Activated CD8-positive, alpha-beta memory T cell treated with anti-CD3 and anti-CD28 coated beads for 24 hours (primary cell): ENCODE data around the gene ISM1.

ENCODE experiments used
- DNase-seq: peaks from one replicate; pipeline ENCODE4 v3.0.0-alpha.2; 2020

ISM1 gene

DNA sequence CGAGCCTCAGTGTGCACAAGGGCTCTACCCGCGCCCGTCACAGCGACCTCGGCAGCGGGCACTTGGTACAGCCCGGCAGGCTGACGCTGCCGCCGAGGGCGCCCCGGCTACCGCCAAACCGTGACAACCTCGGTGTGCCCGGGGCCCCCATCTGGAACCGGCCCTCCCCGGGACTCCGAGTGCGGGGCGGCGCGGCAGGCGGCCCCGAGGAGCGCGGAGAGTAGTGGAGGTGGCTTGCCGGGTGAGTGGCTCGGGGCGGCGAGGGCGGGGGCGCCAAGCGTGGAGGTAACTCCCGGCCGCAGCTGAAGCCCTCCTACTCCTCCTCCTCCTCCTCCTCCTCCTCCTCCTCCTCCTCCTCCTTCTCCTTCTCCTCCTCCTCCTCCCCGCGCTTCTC lies at the start of gene ISM1:
TSS of gene ISM1 (plus strand) at position 371 of the 394 bp plus-strand sequence. CDS start 503 bp downstream, outside the sequence.
- DNase-seq: no peak

DNA sequence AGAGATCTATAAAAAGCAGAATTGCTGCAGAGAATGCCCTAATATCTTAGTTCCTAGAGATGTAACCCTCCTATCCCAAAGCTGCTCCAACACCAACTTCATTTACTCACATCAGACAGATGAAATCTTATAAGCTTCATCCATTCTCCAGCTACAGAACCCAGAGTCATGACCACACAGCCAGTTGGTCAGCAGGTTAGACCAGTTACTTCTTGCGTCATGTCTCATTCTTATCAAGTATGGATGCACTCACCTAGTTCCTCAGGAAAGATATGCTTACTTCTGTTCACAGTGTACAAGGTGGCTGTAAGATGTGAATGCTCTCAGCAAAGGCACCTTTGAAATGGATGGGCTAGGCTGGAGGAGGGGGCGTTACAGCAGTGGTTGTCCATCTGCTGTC lies 47.9 kb upstream of the ISM1 start:
- DNase-seq: no peak

DNA sequence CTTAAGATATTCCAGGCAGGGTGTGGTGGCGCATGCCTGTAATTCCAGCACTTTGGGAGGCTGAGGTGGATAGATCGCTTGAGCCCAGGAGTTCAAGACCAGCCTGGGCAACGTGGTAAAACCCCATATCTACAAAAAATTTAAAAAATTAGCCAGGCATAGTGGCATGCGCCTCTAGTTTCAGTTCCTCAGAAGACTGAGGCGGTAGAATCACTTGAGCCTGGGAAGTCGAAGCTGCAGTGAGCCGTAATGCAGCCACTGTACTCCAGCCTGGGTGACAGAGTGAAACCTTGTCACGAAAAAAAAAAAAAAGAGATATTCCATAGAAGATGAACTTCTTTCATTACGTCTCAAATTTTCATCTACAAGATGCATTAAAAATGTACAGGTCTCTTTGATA lies 46.7 kb upstream of the ISM1 start:
- no peak for DNase-seq

DNA sequence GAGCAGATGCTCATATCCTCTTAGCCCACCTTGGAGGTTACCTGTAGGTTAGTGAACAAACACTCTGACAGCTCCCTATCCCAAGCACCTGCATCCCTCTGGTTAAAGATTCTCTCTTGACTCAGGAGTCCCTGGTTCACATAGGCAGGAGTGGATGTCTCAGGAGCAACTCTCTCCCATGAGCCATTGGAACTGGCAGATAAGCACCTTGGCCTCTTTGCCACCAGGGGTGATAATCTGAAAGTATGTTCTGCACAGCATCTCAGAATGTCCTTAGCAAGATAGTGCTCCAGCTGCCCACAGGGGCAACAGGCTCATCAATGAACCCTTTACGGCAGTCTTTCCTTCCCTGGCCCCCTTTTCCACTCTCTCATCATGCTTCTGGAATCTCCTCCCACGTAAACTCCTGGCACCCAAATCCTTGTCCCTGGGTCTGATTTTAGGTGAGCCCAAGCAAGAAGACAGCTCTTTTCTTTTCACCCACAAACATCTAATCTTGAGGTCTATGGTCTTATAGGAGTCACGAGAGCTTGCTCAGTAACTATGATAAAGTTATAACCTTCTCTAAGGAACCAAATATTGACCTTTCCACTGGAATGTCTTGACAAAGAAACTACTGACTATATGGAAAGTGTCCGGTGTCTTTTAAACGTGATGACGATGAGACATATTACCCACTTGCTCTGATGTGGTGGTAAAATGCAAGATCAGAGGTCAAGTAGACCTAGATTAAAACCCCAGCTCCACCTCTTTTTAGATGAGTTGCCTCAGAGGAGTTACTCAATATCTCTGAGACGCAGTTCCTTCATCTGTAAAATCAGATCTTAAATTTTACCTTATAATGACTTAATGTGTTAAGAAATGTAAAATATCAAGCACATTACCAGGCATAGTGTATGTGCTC lies 39.8 kb upstream of the ISM1 start:
- no peak for DNase-seq

DNA sequence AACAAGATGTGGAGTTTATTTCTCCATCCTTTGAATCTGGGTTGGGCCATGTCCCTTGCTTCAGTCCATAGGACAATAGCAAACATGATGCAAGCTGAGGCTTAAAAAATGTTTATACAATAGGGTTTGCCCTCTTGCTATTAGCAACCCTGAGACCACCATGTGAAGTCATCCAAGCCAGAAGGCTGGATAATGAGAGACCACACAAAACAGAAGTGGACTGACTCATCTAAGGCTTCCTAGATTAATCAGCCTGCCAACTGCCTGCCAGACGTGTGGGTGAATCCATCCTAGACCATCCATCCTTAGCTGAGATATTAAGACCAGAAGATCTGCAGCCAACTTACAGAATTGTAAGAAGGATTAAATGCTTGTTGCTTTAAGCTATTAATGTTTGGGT lies 38.1 kb upstream of the ISM1 start:
- no peak for DNase-seq

DNA sequence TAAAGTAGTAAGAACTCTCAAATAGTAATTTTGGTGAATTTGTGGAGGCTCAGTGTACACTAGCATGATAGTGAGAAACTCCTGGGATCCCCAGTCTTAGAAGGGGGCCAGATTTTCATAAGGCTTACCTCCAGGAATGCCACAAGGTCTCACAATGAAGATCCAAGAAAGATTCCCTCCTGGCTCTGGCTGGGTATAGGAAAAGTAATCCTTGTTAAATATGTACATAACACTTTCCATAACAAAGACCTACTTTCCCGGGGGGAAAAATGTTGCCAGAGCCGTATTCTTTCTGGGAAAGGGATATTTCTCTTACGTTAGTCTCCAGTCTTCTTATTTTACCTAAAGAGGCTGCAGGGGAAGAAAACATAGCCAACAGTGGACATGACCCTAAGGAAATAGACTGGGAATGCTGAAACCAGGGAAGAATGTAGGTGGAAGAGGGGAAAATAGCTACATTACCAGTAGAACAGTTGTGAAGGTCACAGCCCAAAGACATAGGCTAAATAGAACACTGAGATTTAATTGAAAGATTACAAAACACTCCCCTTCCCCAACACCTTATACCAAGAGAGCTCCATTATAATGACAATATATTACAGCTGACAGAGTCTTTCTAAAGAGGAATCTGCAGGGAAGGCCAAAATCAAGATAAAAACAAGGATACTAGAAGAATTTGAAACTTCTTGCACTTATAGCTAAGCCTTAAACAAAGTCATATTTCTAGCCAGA lies 34.9 kb upstream of the ISM1 start:
- DNase-seq: no peak

DNA sequence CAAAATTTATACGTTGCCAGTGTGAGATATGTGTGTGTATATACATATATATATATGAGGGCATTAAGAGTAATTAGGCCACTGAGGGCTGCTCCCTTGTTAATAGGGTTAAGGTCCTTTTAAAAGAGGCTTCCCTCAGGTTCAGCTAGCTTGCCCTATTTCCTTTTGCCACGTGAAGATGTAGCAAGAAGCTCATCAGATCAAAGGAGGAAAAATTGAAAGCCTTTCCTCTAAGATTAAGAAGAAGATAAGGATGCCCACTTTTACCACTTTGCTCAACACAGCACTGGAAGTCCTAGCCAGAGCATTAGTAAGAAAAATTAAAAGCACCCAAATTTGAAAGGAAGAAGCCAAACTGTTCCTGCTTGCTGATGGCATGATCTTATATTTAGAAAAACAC lies 33.2 kb upstream of the ISM1 start:
- no peak for DNase-seq

DNA sequence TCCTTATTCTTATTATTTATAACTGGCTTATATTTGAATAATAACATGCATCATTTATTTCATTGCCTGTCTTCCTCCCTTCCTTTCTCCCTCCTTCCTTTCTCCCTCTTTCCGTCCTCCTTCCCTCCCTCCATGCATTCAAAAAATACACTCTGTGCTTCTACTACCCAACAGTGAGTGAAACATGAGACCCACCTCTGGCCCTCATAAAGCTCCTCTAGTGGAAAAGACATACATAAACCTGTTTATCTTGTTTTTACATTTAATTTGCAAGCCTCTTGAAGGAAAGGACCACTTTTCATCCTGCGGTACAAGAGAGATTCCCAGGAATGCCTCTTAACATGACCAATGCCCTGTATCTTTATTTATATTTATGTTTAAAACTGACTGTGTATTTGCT lies 21.8 kb upstream of the ISM1 start:
- no peak for DNase-seq

DNA sequence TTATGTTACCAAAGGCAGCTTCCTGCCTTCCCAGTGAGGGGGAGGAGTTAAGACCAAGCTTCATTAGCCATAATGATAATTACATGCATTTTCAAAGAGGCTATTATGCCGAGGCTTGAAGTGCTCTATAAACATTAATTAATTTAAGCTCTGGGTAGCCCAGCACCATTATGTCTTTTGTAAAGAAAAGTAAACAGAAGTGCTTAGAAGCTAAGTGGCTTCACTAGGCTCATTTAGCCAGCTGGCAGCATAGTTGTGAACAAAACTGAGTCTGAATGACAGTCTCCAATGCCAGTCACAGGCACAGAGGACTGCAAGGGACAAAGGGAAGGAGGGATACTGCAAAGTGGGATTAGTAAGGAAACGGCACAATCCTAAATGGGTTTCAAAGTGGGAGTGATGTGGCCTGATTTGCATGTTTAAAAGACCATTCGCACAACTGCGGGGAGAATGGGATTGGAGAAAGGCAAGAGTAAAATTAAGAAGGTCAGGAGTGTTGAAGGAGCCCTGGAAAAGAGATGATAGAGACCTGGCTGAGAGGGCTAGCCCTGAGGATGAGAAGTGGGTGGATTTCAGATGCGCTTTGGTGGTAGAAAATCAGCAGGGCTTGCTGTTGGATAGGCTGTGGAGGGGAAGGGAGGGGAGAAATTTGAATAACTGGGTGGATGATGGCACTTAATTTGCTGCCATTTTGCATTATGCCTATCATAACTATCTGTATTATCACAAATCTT lies 20.1 kb upstream of the ISM1 start:
- DNase-seq: no peak

DNA sequence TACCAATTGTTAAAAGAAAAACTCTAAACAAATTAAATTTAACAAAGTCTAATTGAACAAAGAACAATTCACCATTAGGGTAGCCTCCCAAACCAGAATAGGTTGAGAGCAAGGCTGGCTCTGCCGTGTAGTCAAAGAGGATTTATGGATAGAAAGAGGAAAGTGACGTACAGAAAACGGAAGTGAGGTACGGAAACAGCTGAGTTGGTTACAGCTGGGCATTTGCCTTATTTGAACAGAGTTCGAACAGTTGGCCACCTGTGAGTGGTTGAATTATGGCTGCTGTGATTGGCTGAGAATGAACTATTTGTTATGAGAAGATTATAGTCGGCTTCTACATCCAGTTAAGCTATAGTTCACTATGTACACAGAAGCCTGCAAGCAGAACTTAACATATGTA lies 18.5 kb upstream of the ISM1 start:
- no peak for DNase-seq

DNA sequence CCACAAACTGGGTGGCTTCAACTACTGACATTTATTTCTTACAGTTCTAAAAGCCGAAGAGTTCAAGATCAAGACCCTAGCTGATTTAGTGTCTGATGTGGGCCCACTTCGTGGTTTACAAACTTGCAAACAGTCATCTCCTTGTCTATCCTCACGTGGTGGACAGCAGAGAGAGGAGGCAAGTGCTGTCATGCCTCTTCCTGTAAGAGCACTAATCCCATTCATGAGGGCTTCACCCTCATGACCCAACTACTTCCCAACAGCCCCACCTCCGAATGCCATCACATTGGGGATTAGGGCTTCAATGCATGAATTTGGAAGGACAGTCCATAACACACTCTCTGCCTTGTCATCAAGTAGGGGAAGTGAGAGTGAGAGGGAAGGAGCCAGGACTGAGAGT lies 15.6 kb upstream of the ISM1 start:
- DNase-seq: no peak

DNA sequence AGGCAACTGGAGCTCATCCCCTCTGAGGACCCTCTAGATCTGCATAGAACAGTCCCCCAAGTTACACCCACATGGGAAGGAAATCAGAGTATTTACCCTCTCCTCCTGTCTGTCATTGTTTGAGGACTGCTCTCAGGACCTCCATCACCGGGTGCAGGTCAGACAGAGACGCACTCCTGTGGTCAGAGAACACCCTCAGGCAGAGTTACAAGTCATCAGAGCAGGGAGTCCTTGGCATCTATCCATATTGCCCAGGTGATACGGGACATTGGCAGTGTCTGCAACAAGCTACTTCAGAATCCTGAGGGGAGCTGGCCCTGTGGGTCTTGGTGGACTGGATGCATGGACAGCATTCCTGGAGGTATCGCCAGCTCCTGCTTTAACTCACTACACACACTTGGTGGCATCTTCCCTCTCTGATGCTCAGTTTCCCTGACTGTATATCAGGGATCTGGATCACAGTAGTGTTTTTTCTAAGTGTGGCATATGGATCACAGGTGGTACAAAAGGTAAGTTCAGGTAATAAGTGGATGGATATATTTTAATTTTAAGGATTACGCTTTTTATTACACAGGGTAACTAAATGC lies 15.1 kb upstream of the ISM1 start:
- no peak for DNase-seq

DNA sequence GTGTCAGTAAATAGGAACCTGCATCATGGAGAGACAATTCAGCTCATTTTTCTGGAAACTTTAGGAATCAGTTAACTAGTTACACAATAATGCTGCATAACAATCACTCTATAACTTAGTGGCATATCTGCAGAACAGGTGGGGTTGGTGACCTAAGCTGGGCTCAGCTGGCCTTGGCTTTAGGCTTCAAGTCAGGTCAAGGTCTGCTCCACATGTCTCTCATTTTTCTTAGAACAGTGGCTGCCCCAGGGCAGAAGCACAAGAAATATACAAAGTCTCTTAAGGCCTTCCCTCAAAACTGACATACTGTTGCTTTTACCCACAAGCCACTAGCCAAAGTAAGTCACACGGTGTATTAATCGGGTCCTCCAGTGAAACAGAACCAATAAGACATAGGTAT lies 14.1 kb upstream of the ISM1 start:
- no peak for DNase-seq

DNA sequence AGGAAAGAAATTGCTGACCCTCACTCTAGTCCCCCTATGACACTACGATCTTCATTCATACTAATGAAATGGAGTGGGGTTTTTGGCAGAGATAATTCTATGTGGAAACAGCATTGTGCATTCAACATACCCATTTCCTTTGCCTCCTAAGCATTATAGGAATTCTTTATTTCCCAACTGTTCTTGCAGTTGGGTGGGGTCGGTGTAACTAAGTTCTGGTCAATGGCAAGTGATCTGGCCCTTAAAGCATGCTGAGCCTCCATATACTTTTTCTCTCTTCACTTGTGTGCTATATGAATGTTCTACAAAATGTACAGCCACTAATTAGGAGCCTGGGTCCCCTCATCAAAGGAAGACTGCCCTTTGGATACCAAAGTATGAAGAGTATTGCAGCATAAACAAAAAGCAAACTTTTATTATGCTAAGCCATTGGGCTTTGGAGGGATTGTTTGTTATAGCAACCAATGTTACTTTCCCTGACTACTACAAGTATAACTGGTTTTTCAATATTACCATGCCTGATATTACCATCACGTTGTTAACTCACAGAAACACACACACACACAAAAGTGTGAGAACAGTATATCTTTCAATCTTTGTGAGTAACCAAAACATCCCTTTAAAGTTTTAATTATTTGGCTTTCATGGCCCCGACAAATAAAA lies 9.0 kb upstream of the ISM1 start:
- DNase-seq: no peak

DNA sequence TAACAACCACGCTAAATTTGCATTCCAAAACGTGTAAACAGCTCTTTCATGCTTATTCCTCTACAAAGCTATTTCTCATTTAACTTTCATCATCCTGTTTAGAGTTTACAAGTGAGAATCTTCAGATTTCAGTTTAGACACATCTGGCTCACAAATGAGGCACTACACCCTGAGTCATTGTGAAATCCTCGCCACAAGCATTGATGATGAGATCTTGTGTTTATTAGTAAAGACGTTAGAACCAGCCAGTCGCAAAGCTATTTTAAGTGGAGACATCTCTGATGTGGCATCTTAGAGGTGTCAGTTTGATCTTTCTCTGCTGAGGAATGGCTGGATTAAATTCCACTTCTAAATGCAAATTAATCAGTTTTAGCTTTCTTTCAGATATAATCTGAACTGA lies 8.3 kb upstream of the ISM1 start:
- no peak for DNase-seq

DNA sequence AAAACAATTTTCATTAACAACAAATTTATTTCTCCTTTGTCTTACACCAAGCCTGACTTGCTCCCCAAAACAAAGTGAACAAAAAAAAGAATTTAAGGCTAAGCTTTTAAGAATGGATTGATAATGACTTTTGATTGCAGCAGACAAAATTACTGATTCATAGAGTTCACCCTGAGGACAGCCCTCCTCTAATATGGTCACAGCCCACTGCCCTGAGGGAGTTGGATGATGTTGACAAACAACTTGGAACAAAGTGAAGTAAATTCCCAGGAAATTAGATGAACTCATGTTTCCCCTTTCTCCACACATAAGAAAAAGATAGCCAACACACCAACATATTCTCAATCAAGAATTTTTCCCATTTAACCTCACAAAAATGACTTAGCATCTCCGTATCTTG lies 7.7 kb upstream of the ISM1 start:
- DNase-seq: no peak

DNA sequence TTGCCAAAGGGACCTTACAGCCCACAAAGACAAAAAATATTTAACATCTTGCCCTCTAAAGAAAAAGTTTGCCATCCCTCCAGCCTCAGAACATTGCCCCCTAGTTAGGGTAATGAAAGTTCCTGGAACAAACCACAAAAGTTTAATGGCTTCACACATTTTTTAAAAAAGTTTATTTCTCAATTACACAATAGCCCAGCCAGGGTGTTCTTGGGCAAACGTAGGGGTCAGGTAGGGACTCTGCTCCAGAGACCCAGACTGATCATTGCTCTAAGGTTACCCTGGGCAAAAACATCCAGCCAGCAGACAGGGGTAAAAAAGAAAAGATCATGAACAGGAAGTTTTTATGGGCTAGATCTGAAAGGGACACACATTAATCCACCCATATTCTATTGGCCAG lies 4.5 kb upstream of the ISM1 start:
- no peak for DNase-seq

DNA sequence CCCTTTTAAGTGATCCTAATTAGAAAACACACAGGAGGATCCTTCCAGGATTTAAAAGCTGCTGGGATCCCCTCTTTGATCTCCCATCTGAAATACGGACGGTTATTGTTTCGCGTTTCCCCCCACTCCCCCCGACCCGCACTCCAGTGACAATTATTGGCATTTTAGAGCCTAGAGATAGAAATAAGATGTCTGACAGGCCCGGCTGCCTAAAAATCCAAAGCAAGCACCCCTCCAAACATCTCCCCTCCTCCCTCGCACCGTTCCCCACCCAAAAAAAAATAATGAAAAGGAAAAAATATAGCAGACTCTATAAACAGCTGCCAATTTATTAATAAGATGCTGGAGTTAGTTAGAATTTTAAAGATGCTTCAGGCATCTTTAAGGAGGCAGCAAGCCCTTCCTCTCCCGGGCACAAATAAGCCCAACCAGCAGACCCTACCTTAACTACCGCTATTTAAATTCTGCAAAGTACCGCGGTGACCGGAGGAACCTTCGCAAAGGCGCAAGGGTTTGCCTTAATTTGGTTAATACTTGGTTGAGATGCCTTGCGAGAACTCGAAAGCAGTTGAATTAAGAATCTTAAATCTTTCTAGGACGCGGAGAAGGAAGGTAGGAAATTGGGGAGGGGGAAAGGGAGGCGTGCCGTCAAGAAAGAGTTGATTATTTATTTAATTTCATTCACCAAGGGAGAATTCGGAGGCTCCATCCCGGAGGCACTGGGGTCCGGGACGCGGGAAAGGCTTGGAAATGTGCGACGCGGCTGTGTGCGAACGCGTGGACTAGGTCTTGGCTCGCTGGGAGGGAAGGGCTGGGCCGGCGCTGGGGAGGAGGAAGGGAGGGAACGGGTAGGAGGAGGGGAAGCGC lies 1.5 kb upstream of the ISM1 start:
- DNase-seq: no peak

DNA sequence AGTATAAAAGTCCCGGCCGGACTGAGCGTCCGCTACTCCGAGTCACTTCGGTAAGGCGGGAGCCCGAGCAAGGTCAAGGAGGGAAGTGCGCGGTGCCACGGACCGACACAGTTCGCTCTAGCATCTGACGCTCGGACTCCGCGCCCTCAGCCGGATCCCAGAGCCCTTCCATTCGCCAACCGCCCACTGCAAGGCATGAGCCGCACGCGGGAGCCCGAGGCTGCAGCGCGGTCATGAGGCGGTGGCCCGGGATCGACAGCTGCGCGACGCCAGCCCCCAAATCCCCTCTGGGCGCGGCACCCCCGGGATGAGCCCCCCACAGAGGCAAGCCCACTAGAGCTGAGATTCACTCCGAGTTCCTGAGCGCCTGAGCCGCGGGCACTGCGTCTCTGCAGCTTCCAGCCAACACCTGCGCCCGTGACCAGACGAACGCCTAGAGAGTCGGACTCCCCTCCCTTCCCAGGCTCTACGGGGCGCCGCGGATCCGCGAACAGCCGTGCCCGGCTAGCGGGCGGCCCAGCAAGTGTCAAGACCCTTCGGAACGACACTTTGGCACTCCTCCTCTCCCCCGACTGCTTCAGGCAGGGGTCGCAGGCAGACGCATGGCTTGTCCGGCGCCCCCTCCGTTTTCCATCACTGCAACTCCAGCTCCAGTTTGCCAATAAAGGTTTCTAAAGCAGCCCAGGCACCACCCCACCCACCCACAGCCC lies 725 bp upstream of the ISM1 start:
- DNase-seq: peak; percentile 81

DNA sequence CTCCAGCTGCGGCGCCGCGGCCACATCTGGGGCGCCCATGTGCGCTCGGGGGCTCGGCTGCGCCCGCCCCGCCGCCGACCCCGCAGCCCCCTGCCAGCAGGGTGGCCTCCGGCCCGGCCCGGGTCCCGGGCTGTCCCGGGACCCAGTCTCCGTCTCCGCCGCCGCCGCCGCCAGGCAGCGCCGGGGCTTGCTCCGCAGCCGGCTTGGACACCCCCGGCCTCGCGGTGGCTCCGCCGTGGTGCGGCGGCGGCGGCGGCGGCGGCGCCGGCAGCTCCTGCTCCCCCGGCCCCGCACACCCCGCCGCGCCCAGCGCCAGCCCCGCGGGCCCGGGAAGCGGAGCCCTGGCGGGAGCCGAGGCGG lies 219 bp downstream of the ISM1 start:
- no peak for DNase-seq

DNA sequence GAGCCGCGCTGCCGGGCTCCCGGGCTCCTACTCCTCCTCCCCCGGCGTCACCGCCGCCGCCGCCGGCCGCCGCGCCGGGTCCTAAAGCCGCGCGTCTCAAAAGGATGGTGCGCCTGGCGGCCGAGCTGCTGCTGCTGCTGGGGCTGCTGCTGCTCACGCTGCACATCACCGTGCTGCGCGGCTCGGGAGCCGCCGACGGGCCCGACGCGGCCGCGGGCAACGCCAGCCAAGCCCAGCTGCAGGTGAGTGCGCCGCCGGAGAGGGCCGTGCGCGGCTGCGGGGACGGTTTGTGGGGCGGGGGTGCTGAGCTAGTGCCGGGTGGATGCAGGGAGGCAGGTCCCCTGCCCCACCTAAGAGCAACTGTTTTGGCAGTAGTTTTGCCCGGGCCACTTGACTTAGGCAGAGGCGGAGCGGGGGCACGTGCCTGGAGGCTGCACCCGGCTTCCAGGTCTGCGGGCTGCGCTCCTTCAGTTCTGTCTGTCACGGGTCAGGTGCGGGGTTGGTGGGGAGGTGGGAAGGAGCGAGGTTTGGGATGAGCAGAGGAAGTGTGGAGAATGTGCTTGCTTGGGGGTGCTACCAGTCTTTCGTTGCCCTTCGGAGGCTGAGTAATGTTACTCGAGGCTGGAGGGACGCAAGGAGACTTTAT lies 722 bp downstream of the ISM1 start:
- DNase-seq: peak; percentile 83
